GM19193 (cell line): ENCODE data around the gene MMEL1.

Experiments
- POLR2A ChIP-seq: IDR thresholded peaks from 4 replicates; pipeline ENCODE4 v1.6.1; 2011; ENCODE audit not compliant: insufficient read depth, insufficient read length; ENCODE audit errors: extremely low read depth

Gene MMEL1

DNA sequence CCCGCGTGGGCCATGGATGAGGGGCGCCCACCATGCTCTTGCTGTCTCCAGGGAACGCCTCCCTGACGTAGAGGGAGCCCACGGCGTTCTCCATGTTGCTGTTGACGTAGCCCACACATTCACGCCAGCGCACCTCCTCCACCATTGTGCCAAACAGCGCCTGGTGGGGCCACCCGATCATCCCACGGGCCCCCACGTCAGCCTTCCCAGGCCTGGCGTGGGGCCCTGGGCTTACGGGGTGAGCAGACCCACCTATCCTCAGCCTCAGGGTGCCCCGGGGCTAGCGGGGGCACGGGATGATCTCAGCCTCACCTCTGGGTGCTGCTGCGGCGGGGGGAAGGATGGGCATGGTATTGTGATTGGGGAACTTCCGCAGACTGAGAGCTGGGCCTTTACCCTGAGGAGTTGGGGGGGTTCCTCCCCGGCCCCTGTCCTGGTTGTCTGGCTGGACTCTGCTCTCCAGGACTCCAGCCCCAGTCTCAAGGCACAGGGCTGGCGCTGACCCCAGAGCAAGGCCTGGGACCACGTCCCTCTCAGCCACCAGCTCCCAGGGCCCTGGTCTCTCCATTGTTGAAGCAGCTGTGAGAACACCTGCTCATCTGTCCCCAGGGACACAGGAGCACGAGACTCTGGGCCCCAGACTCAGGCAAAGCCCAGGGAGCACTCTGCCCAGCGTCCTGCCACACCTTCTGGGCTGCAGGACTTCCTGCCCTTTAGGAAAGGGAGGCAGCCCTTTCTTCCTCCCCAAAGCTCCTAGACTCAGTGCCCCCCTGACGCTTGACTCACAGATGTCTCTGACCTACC, 36.1 kb downstream of the MMEL1 start:
- no peak for TF ChIP-seq POLR2A

DNA sequence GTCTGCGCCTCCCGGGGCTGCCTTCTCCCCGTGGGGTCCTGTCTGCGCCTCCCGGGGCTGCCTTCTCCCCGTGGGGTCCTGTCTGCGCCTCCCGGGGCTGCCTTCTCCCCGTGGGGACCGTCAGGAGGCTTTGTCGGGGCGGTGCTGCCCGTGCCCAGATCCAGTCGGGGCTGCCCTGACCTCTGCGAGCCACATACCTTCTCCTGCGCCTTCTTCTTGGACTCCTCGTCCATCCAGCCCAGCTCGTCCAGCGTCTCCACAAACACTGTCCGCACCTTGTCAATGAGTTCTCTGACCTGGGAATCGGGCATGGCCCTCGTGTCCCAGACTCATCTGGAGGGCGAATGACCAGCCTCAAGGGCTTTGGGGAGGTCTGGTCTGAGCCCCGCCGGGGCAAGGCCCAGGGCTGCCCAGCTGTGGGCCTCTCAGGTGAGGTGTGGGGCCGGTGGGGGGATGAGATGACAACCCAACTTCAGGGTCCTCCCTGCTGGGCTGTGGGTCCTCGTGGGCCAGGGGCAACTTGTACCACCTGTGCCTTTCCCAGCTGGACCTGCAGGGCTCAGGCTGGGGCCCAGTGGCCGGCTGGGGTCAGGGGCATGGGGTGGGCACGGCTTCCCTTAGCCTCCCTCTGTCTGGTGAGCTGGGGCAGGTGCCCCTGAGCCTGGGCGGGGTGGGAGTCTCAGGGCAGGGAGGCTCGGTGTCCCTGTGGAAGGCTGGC, 36.8 kb downstream of the MMEL1 start:
- no peak for TF ChIP-seq POLR2A

DNA sequence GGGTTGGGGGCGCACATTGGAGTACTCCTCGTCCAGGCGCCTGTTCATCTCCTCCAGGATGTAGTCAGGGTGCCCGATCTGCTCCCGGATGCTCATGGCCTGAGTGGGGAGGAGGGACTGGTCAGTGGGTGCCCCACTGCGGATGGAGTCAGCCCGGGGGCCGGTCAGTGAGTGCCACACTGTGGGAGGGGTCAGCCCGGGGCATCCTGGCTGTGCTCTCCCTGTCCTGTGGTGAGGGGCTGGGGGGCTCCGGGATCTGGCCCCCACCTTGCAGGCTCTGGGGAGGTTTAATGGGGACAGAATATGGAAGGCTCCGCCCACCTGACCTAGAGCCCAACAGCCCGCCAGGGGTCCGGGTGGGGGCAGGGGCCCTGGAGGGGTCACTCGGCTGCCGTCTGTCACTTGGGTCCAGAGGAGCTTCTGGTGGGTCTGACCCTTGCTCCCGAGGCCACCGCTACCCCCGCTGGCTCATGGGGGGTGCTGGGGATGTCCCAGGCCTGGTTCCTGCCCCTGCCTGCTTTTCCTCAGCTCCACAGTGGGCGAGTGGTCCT, 37.5 kb downstream of the MMEL1 start:
- TF ChIP-seq POLR2A, result no peak

DNA sequence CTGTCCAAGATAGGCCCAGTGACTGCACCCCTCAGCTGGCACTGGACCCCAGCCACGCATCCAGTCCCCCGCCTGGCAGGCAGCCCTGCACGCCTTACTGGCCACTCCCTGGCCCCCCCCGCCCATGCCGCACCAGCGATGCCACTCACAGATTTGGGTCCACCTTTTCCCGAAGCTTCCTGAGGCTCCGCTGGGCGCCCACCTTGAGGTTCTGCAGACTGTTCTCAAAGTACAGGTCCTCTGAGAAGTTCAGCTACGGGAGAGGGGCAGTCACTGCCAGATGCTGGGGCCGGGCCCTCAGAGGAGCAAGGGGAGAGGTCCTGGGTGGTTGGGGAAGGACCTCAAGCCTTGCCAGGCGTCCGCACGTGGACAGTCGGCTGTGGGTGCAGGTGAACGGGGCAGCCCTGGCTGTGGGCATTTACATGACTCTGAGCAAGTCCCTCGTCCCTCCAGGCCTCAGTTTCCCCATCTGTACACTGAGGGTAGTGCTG, 38.1 kb downstream of the MMEL1 start:
- no peak for TF ChIP-seq POLR2A

DNA sequence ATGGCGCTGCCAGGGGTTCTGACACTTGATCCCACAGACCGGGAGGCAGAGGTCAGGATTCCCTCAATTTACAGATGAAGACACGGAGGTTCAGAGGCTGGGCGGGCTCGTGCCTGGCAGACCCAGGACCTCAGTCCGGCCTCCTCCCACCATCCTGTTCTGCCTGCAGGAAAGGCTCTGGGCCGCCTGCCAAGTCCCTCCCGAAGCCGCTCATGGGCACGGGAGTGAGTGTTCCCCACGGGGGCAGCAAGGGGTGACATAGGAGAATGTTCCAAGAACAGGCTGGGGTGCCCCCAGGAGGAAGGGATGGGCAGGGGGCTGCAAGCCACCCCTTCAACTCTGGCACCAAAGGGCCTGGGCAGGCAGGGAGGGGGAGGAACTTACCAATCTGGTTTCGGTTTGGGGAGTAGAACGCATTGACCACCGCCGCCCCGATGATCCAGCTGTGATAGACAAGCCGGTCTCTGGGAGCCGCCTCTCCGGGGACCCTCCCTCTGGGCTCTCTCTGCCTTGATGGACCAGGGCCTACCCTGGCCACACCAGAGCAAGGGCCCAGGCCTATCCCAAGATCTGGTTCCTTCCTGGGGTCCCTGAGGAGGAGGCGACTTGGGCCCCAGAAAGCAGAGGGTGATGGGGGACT, 38.7 kb downstream of the MMEL1 start:
- TF ChIP-seq POLR2A, result no peak

DNA sequence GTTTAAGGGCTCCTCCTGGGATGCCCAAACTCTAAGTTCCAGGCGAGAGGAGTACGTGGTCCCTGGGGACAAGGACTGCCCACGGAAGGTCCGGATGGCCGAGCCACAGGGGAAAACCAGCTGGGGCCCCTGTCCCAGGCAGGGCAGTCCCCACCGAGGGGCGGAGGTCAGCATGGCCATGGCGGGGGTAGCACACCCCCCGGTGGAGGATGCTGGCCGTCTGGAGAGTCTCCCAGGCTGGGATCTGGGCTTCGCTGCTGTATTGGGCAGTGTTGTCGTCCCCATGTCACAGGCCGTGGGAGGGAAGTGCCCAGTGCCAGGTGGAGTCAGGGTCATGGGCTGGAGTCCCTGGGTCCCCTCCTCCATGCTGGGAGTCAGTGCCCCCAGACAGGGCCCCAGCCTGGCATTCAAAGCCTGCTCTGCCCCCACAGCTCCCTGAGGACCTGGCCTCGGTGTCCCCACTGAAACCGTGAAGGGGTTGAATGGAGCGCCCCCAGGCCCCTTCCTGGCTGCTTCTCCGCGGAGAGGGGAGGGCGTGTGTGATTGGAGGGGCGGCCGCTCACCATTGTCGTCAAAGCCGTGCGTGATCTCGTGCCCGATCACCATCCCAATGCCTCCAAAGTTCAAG, 39.5 kb downstream of the MMEL1 start:
- TF ChIP-seq POLR2A, result no peak

DNA sequence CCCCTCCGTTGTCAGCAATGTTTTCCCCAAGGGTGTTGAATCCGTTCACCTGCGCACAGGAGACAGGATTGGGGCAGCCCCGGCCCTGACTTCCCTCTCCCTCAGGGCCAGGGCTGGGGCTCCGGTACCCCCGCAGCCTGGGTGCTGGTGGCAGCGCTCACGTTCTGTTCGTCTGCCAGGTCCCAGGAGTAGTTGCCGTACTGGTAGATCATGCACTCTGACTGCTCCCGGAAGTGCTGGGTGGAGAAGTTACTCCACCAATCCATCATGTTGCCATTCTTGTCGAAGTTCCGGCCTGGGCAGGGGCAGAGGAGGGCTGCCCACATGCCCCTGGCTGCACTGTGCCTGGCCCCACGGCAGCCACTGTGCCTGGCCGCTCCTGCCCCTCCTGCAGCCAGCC, 40.1 kb downstream of the MMEL1 start:
- no peak for TF ChIP-seq POLR2A

DNA sequence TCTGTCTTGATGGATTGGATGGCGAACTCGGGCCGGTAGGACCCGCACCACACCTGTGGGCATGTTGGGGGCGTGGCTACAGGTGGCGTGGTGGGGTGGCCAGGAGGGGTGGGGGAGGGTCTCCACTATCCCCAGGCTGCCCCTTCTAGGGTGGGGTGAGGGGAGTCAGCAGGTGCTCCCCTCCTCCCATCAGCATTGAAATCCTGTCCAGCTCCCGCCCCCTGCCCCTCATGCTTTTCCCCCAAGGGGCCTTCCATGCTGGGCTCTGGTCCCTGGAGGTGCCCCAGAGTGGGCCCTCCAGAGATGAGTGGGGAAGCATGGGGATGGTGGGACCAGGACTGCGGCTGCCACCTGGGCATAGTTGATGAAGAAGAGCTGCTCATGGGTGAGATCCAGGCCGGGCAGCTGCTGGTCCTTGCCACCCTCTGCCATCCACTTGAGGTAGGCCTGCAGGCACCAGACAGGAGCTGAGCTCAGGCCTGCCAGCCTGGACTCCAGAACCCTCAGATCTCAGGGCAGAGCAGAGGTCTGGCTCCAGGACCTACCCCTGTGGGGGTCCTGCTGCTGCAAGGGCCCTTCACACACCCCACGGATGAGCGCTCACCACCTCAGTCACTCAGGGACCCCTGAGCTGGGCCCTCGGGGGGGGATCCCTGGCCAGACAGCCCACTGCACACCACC, 41.1 kb downstream of the MMEL1 start:
- no peak for TF ChIP-seq POLR2A

DNA sequence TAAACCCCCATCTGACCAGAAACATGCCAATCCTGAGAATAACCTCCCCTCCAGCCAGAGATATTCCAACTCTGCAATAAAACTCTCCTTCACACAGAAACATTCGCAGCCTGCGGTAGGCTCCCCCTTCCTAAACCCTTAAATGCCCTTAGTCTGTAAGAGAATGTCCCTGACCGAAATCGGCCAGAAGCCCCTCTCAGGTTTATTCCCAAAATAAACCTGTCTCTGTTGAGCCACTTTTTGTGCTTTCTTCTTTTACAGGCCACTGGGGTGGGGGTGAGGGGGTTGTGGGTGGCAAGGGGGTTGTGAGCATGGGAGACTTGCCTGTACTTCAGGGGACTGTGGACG, 41.6 kb downstream of the MMEL1 start:
- no peak for TF ChIP-seq POLR2A

DNA sequence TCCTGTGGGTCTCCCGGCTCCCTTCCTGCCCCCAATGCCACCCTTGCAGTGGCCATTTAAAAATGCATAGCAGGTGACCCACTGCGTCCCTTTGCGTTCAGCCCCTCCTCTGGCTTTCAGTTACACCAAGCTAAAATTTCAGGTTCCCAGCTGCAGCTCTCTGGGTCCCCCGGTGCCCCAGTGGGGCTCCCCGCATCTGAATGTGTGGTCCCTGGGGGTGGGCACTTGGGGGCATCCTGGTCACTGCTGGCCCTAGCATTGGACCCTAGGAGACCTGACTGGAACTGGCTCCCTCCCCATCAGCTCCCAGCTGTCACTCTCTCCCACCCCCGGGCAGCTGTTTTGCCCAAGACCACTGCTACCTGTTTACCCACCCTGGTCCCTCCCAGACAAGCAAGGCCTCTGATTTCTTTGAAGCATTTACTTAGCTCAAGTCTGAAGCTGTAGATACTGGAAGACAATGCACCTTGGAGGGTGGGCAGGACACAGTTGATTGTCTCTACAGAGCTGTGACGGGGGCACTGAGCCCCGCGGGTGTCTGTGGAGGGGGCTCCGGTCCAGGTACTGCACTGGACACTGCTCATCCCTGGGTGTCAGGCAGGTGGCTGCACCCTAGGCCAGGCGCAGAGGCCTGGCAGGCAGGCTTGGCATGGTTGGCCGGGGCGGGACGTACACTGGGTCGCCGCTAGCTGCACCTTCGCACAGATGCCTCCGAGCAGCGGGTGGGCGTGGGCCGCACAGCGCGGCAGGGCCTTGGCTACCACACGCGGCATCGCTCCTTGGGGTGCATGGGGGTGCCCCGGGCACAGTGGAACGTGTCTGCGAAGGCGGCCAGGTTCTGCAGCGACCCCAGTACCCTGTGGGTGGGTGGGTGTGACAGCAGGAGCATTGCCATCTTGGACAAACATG, 42.3 kb downstream of the MMEL1 start:
- no peak for TF ChIP-seq POLR2A

DNA sequence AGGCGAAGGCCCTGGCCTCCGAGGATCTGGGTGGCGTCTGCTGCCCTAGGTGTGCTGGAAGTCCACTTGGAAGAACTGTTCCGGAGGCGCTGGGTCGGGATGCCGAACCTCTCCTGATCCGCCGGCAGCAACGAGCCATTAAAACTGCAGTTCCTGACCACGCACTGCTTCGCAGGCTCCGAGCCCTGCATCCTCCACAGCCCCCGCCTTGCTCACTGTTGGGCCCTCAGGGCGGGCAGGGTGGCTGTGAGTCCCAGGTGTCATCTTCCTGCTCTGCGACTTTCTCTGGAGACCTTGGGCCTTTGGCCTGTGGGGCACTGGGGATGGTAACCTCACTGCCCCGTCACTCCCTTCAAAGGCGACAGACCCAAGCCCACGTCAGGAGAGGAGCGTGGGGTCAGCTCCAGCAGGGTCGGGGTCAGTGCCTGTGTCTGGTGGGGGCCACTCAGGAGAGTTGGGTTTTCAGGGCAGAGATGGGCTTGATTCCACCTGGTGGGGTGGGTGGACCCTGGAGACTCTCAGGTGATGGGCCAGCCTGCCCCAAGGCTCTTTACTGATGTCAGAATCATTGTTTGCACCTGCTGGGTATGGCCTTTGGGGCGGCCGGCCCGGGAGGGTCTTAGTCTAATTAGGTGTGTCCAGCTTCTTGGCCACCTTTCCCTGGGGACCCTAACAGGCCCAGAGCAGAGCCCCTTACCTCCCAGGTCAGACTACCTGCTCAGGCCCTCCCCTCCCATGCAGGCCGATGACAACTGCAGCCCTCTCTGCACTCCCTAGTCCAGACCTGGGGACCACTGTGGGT, 43.2 kb downstream of the MMEL1 start:
- no peak for TF ChIP-seq POLR2A

DNA sequence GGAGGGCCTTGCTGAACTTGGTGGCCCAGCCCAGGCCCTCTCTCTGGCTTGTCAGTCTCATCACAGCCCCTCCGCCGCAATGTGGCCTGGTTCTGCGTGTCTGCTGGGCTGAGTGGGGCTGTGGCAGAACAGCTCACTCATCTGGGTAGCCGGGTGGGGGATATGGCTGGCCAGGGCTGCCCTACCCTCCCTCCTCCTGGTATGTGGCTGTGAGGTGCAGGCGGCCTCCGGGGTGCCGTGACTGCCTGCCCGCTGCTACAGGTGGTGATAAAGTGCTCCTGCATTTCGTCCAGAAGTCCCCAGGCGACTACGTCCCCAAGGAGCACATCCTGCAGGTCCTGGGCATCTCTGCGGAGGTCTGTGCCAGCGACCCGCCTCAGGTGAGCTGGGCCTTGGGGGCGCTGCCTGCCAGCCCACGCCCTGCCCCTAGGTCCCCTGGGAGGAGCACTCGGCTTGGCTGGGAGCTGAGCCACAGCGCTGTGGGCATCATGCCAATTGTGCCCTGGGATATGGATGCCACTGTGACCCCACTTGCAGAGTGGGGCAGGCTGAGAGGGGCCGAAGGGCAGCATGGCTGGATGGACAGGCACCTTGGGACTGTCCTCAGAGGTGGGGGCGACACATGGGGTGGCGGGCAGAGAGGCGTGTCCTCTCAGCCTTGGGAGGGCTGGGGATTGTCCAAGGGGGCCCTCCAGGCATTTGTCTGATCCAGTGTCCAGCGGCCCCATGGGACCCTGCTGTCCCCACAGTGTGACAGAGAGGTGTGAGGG, 44.0 kb downstream of the MMEL1 start:
- no peak for TF ChIP-seq POLR2A

DNA sequence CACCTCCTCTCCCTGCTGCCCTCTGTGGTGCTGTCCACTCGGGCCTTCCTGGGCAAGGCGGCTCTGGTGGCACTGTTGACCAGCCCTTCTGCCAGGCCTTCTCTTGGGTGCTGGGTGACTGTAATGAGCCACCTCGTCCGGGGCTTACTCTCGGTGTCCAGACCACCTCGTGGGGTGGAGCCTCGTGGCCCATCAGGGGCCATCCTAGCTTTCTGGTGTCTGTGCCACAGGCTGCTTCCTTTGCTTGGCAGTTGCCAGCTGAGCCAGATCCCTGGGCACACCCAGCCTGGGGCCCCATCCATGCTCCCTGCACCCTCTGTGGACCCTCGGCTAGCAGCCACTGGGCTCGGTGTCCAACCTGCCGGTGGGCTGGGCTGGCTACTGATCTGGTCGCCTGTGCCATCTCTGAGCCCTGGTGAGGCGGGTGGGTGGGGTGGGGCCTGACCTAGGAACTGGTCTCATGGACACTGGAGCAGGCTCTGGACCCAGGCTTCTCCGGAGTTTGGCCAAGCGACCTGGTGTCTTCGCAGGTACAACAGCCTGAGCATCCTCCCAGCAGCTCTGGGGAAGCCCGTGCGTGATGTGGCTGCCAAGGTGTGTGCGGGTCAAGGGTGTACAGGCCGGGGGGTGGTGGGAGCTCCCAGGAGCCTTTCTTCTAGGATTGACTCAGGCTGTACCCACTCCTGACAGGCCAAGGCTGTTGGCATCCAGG, 44.8 kb downstream of the MMEL1 start:
- TF ChIP-seq POLR2A, result no peak
